HepG2 (cell line): ENCODE results near the gene PSENEN. TPM values are rescaled to one million over a fixed set of nuclear protein-coding genes. Genes with fewer than 3 reads are reported as not detected.
A peak's percentile ranks its signal among the peaks of the same experiment; 100 is the strongest.

Source experiments
- BCL6 ChIP-seq: IDR thresholded peaks from 2 replicates; pipeline ENCODE4 v1.6.1; 2016; ENCODE audit warnings: missing genetic modification reagents, missing compliant biosample characterization
- CTCF ChIP-seq: sonication (generic); formaldehyde crosslinking; IDR thresholded peaks from 2 replicates; pipeline ENCODE4 v1.5.0; 2020; ENCODE audit warnings: mild to moderate bottlenecking, missing genetic modification reagents, moderate library complexity
- DR1 ChIP-seq: sonication (generic); formaldehyde crosslinking; IDR thresholded peaks from 2 replicates; pipeline ENCODE4 v1.8.0; 2021; ENCODE audit warnings: mild to moderate bottlenecking, missing genetic modification reagents, inconsistent platforms
- GLI4 ChIP-seq: sonication (generic); formaldehyde crosslinking; IDR thresholded peaks from 2 replicates; pipeline ENCODE4 v1.5.1; 2020; ENCODE audit warnings: missing genetic modification reagents, mild to moderate bottlenecking, moderate library complexity, borderline replicate concordance
- HMG20A ChIP-seq: IDR thresholded peaks from 2 replicates; pipeline ENCODE4 v1.6.1; 2016; ENCODE audit warnings: borderline replicate concordance
- HMG20B ChIP-seq: conservative IDR thresholded peaks from 2 replicates; pipeline ENCODE4 v1.6.1; 2016; ENCODE audit warnings: missing genetic modification reagents, missing compliant biosample characterization
- MYPOP ChIP-seq: sonication (generic); formaldehyde crosslinking; IDR thresholded peaks from 2 replicates; pipeline ENCODE4 v1.8.1; 2023; ENCODE audit warnings: mild to moderate bottlenecking, moderate library complexity, missing genetic modification reagents
- NFE2L1 ChIP-seq: sonication (generic); formaldehyde crosslinking; IDR thresholded peaks from 2 replicates; pipeline ENCODE4 v1.4.0; 2020; ENCODE audit warnings: missing genetic modification reagents, mild to moderate bottlenecking, borderline replicate concordance
- NFRKB ChIP-seq: fragments of 450-650 bp; IDR thresholded peaks from 2 replicates; pipeline ENCODE4 v1.6.1; 2017
- NONO ChIP-seq, 2 experiments: fragments of 450-650 bp in 1 of 2; sonication (generic) in 1 of 2; formaldehyde crosslinking in 1 of 2; IDR thresholded peaks in 1 of 2; conservative IDR thresholded peaks in 1 of 2; 2 replicates each; pipeline versions ENCODE4 v1.6.1 to v1.8.0; 2017 to 2022; ENCODE audit warnings: mild to moderate bottlenecking in 1 of 2, missing genetic modification reagents in 1 of 2, moderate library complexity in 1 of 2
- SP4 ChIP-seq: sonication (generic); formaldehyde crosslinking; IDR thresholded peaks from 2 replicates; pipeline ENCODE4 v1.8.1; 2023; ENCODE audit warnings: mild to moderate bottlenecking, missing genetic modification reagents
- TBX3 ChIP-seq: fragments of 450-650 bp; IDR thresholded peaks from 2 replicates; pipeline ENCODE4 v1.6.1; 2017; ENCODE audit warnings: antibody characterized with exemption, mild to moderate bottlenecking, inconsistent platforms, borderline replicate concordance
- ZBTB14 ChIP-seq: sonication (generic); formaldehyde crosslinking; IDR thresholded peaks from 2 replicates; pipeline ENCODE4 v1.4.0; 2020; ENCODE audit warnings: missing genetic modification reagents
- ZNF160 ChIP-seq: sonication (generic); formaldehyde crosslinking; IDR thresholded peaks from 2 replicates; pipeline ENCODE4 v1.8.0; 2022; ENCODE audit warnings: mild to moderate bottlenecking, inconsistent platforms, missing genetic modification reagents
- ZNF263 ChIP-seq: sonication (generic); formaldehyde crosslinking; IDR thresholded peaks from 2 replicates; pipeline ENCODE4 v1.4.0; 2020; ENCODE audit warnings: missing genetic modification reagents
- ZNF430 ChIP-seq: sonication (generic); formaldehyde crosslinking; IDR thresholded peaks from 2 replicates; pipeline ENCODE4 v1.9.0; 2021; ENCODE audit warnings: mild to moderate bottlenecking, missing genetic modification reagents
- ZNF740 ChIP-seq: sonication (generic); formaldehyde crosslinking; IDR thresholded peaks from 2 replicates; pipeline ENCODE4 v1.4.0; 2020; ENCODE audit warnings: missing genetic modification reagents
- ZNF800 ChIP-seq: sonication (generic); formaldehyde crosslinking; IDR thresholded peaks from 2 replicates; pipeline ENCODE4 v1.4.0; 2020; ENCODE audit warnings: missing genetic modification reagents
- ZNF878 ChIP-seq: sonication (generic); formaldehyde crosslinking; IDR thresholded peaks from 2 replicates; pipeline ENCODE4 v1.8.1; 2023; ENCODE audit warnings: mild to moderate bottlenecking, missing genetic modification reagents, moderate library complexity
- polyA plus RNA-seq, 8 experiments: library from polyadenylated mRNA; depleted of rRNA in 3 of 8; stranded (reverse) in 7 of 8; unstranded in 1 of 8; fragments of >200 nt; fragmentation: Illumina TruSeq in 4 of 8; extraction: Trizol in 4 of 8; gene quantifications; 2 replicates each; pipeline versions ENCODE4 v1.2.1 to v1.2.3, GENCODE V29; 2011 to 2016; ENCODE audit warnings: low read depth in 4 of 8, missing spikeins in 1 of 8, mixed read lengths in 1 of 8; ENCODE audit not compliant: insufficient read depth in 1 of 8
- total RNA-seq, 5 experiments: library from RNA; depleted of rRNA; stranded (reverse); fragments of >200 nt; fragmentation: Illumina TruSeq; extraction: Trizol; gene quantifications; 2 replicates each; pipeline ENCODE4 v1.2.3, GENCODE V29; 2016; ENCODE audit warnings: low read depth in 1 of 5
- TF ChIP-seq, protein P1 (sequence below): sonication (generic); formaldehyde crosslinking; IDR thresholded peaks from 2 replicates; pipeline ENCODE4 v1.4.0; 2020; ENCODE audit warnings: missing genetic modification reagents; ENCODE audit errors: not compliant biosample characterization

Gene PSENEN
- total and polyA plus RNA-seq, 2 of the 13 experiments (the other 11 are each of a cell fraction or from before 2014, with no cell fraction given) = 16.9 to 34.2 TPM

DNA sequence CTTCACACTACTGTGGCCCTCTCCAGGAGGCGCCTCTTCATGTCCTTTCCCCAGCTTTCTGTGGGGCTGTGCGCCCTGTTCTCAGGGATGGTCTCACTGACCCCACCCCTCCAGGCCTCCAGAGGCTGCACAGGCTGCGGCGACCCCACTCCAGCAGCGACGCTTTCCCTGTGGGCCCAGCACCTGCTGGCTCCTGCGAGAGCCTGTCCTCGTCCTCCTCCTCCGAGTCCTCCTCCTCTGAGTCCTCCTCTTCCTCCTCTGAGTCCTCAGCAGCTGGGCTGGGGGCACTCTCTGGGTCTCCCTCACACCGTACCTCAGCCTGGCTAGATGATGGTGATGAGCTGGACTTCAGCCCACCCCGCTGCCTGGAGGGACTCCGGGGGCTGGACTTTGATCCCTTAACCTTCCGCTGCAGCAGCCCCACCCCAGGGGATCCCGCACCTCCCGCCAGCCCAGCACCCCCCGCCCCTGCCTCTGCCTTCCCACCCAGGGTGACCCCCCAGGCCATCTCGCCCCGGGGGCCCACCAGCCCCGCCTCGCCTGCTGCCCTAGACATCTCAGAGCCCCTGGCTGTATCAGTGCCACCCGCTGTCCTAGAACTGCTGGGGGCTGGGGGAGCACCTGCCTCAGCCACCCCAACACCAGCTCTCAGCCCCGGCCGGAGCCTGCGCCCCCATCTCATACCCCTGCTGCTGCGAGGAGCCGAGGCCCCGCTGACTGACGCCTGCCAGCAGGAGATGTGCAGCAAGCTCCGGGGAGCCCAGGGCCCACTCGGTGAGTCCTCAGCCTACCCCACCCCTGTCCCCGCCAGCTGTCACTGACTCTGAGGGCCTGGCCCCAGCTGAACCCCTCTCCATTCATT lies 41.1 kb downstream of the PSENEN start (continued):
- TF ChIP-seq NONO (IDR thresholded peaks at IDR 0.05) (no peak), NONO (CRISPR knock-in tag; conservative IDR thresholded peaks at IDR 0.05) (no peak), HMG20A (no peak), ZBTB14 (CRISPR knock-in tag) (no peak), NFRKB (no peak), TBX3 (no peak), ZNF800 (CRISPR knock-in tag) (no peak), ZNF878 (no peak), ZNF160 (CRISPR knock-in tag) (no peak), ZNF263 (CRISPR knock-in tag) (peak; percentile 99), SP4 (CRISPR knock-in tag) (0 out of 2 replicates have a peak, but pooled peaks have one; percentile 6), MYPOP (CRISPR knock-in tag) (no peak), CTCF (no peak), NFE2L1 (CRISPR knock-in tag) (no peak), ZNF740 (CRISPR knock-in tag) (no peak), HMG20B (CRISPR knock-in tag) (no peak), BCL6 (CRISPR knock-in tag) (no peak), DR1 (CRISPR knock-in tag) (no peak), ZNF430 (CRISPR knock-in tag) (no peak), GLI4 (CRISPR knock-in tag) (0 out of 2 replicates have a peak, but pooled peaks have one; percentile 34)
- TF ChIP-seq, protein P1, sequence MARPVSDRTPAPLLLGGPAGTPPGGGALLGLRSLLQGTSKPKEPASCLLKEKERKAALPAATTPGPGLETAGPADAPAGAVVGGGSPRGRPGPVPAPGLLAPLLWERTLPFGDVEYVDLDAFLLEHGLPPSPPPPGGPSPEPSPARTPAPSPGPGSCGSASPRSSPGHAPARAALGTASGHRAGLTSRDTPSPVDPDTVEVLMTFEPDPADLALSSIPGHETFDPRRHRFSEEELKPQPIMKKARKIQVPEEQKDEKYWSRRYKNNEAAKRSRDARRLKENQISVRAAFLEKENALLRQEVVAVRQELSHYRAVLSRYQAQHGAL (CRISPR knock-in tag) = no peak
